CD4-positive, alpha-beta memory T cell (primary cell): ENCODE measurements around the gene PAX2. TPM values are rescaled to one million over a fixed set of nuclear protein-coding genes. Genes with fewer than 3 reads are reported as not detected.

Experiments
- CTCF ChIA-PET: fragments of 350-600 bp; sonication (Branson Sonifier 250); formaldehyde crosslinking; loops from one replicate; lab custom pipeline; 2021; ENCODE audit warnings: inconsistent platforms; ENCODE audit not compliant: partially characterized antibody; lab: Charles Lee
- POLR2A ChIA-PET: fragments of 350-600 bp; sonication (Branson Sonifier 250); formaldehyde crosslinking; loops from one replicate; lab custom pipeline; 2021; ENCODE audit not compliant: partially characterized antibody; lab: Charles Lee
- DNase-seq, 5 donors: peaks; one replicate each; pipeline versions ENCODE4 v3.0.0 to v3.0.0-alpha.2; 2020 to 2022; ENCODE audit warnings: mixed read lengths in 1 of 5
- H3K27ac ChIP-seq: one replicate; pipeline ENCODE4 v1.7.0; 2013; ENCODE audit warnings: low read depth, low read length
- H3K27me3 ChIP-seq: 2 replicates; pipeline ENCODE4 v1.7.0; 2013; ENCODE audit warnings: mild to moderate bottlenecking, low read length, moderate library complexity; ENCODE audit not compliant: insufficient read depth
- H3K36me3 ChIP-seq: 2 replicates; pipeline ENCODE4 v1.7.0; 2013; ENCODE audit warnings: mild to moderate bottlenecking, low read length, moderate library complexity; ENCODE audit not compliant: insufficient read depth
- H3K4me1 ChIP-seq: 2 replicates; pipeline ENCODE4 v1.7.0; 2013; ENCODE audit warnings: mild to moderate bottlenecking, low read length, moderate library complexity; ENCODE audit not compliant: insufficient read depth
- H3K4me3 ChIP-seq, 2 donors: one replicate each; pipeline ENCODE4 v1.7.0; 2013; ENCODE audit warnings: low read length in 2 of 2, mild to moderate bottlenecking in 1 of 2
- H3K9me3 ChIP-seq, 2 donors: one replicate each; pipeline ENCODE4 v1.7.0; 2013; ENCODE audit warnings: low read length in 2 of 2, control low read depth in 1 of 2; ENCODE audit not compliant: control insufficient read depth in 1 of 2
- H3K27ac Mint-ChIP-seq, 7 donors: one replicate each; pipeline ENCODE4 v1.8.0; 2020 to 2021; ENCODE audit warnings: mixed read lengths in 7 of 7, mild to moderate bottlenecking in 6 of 7, inconsistent platforms in 3 of 7, moderate library complexity in 3 of 7
- H3K27me3 Mint-ChIP-seq, 2 donors: one replicate each; pipeline ENCODE4 v1.8.0; 2020 to 2021; ENCODE audit warnings: mixed read lengths in 2 of 2
- H3K36me3 Mint-ChIP-seq, 2 donors: one replicate each; pipeline ENCODE4 v1.8.0; 2020 to 2021; ENCODE audit warnings: mixed read lengths in 2 of 2, inconsistent platforms in 1 of 2, mild to moderate bottlenecking in 1 of 2
- H3K4me1 Mint-ChIP-seq, 4 donors: one replicate each; pipeline ENCODE4 v1.8.0; 2020 to 2021; ENCODE audit warnings: mixed read lengths in 4 of 4, mild to moderate bottlenecking in 1 of 4
- H3K4me3 Mint-ChIP-seq, 8 donors: one replicate each; pipeline ENCODE4 v1.8.0; 2020 to 2021; ENCODE audit warnings: mixed read lengths in 8 of 8, mild to moderate bottlenecking in 7 of 8, moderate library complexity in 6 of 8, inconsistent platforms in 3 of 8
- H3K9me3 Mint-ChIP-seq, 8 donors: one replicate each; pipeline ENCODE4 v1.8.0; 2020 to 2021; ENCODE audit warnings: mixed read lengths in 8 of 8, mild to moderate bottlenecking in 5 of 8, inconsistent platforms in 3 of 8, moderate library complexity in 1 of 8
- intact Hi-C: fragments of 100-400 bp; cut with micrococcal nuclease; formaldehyde crosslinking; loops from one replicate; pipeline ENCODE4 v1.15.1; 2023
- polyA plus RNA-seq, 2 donors: library from polyadenylated mRNA; unstranded; fragments of 300-500 nt; fragmentation: Illumina TruSeq; gene quantifications; one replicate each; pipeline ENCODE4 v1.2.3, GENCODE V29; 2021
- total RNA-seq, 2 experiments: library from RNA; stranded (reverse); gene quantifications; one replicate each; pipeline ENCODE4 v1.2.3, GENCODE V29; 2021

Gene PAX2
- total and polyA plus RNA-seq, 4 experiments from 2014 or later: not detected

DNA sequence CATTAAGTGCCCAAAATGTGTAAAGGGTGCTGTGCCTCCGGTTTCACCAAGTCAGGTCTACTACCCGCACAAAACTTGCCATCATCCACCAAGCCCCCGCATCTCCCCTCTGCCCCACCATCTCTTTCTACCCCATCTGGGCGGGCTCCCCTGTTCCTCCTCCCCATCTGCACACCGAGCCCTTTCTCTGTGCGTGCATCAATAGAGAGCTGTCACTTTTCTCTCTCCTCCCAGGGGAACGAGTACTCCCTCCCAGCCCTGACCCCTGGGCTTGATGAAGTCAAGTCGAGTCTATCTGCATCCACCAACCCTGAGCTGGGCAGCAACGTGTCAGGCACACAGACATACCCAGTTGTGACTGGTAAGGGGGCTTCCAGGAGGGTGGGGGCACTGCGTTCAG is 63.5 kb downstream of the PAX2 start:
- Histone ChIP-seq H3K27me3 (peaks cover 7% of the 10 kb centered on the region), H3K27ac (no peak overlapping the region), H3K9me3 (no peaks in the 10 kb centered on the region), H3K4me1 (no peaks in the 10 kb centered on the region), H3K36me3 (no peaks in the 10 kb centered on the region), H3K4me3 (no peak overlapping the region)
- peaks cover 34 to 73% of the 10 kb centered on the region in 2 donors for H3K27me3 Mint-ChIP-seq
- intact Hi-C loops: no loop called here
- ChIA-PET POLR2A (no interaction called here), CTCF (no interaction called here)
- no peak for DNase-seq
- no peaks in the 10 kb centered on the region for H3K36me3 Mint-ChIP-seq
- H3K27ac Mint-ChIP-seq: no peak overlapping the region
- H3K4me3 Mint-ChIP-seq: no peak overlapping the region
- H3K9me3 Mint-ChIP-seq: no peaks in the 10 kb centered on the region
- no peaks in the 10 kb centered on the region for H3K4me1 Mint-ChIP-seq

DNA sequence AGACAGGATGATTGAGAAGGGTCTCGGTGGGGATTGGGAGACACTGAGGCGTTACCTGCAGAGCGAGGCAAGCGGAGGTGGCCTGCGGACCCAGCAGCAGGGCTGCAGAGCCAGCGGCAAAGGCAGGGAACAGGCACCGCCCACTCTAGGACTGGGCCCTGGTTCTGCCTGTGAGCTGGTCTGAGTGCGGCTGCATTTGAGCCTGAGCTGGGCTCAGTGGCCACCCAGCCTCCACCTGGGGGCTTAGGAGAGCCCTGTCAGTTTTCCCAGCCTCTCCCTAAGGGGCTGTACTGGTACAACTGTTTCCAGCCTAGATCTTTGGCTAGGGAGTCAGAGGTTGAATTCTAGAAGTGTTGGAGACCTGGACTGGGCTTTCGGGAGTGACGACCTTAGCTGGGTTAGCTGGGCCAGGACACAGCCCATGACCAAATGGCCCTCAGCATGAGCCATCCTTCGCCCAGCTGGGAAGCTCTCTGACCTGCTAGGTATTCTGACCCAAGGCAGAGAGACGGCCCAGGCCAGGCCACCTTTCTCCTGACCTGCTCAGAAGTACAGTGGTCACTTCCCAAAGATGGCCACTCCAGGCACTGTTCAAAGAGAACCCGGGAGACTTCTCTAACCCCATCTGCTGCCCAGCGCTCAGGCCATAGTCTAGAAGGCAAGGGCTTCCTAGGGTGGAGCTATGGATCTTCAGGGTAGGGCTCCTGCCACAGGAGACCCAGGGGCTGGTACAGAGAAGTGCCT is 64.9 kb downstream of the PAX2 start:
- H3K27me3 ChIP-seq: peaks cover 7% of the 10 kb centered on the region
- no peaks in the 10 kb centered on the region for H3K9me3 Mint-ChIP-seq
- H3K27ac ChIP-seq: no peak overlapping the region
- no peaks in the 10 kb centered on the region for H3K4me1 Mint-ChIP-seq
- H3K9me3 ChIP-seq: no peaks in the 10 kb centered on the region
- POLR2A ChIA-PET: no interaction called here
- H3K27ac Mint-ChIP-seq: no peak overlapping the region
- no peaks in the 10 kb centered on the region for H3K36me3 Mint-ChIP-seq
- CTCF ChIA-PET: no interaction called here
- intact Hi-C loops: no loop called here
- H3K27me3 Mint-ChIP-seq: peaks cover 29 to 71% of the 10 kb centered on the region in 2 donors
- no peak overlapping the region for H3K4me3 Mint-ChIP-seq
- no peak for DNase-seq
- H3K4me1 ChIP-seq: no peaks in the 10 kb centered on the region
- no peak overlapping the region for H3K4me3 ChIP-seq
- H3K36me3 ChIP-seq: no peaks in the 10 kb centered on the region

DNA sequence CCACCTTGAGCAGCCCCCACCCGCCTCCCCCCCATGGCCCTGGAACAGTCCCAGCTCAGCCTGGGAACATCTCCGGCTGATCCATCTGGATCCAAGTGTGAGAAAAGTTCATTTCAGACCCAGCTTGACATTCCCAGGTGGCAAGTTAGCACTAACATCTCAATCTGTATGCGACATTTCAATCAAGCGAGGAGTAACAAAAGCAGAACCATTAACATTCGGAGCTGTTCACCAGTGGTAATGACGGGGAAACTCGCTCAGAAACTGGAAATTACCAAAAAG is 65.4 kb downstream of the PAX2 start:
- H3K4me3 ChIP-seq: no peak overlapping the region
- no peak for DNase-seq
- no peaks in the 10 kb centered on the region for H3K9me3 ChIP-seq
- ChIA-PET POLR2A (no interaction called here), CTCF (no interaction called here)
- intact Hi-C loops: no loop called here
- H3K27ac ChIP-seq: no peak overlapping the region
- Mint-ChIP-seq H3K27me3 (peaks cover 29 to 69% of the 10 kb centered on the region in 2 donors), H3K36me3 (no peaks in the 10 kb centered on the region), H3K4me1 (no peaks in the 10 kb centered on the region), H3K27ac (no peak overlapping the region), H3K4me3 (no peak overlapping the region), H3K9me3 (no peaks in the 10 kb centered on the region)
- H3K4me1 ChIP-seq: no peaks in the 10 kb centered on the region
- peaks cover 7% of the 10 kb centered on the region for H3K27me3 ChIP-seq
- H3K36me3 ChIP-seq: no peaks in the 10 kb centered on the region

DNA sequence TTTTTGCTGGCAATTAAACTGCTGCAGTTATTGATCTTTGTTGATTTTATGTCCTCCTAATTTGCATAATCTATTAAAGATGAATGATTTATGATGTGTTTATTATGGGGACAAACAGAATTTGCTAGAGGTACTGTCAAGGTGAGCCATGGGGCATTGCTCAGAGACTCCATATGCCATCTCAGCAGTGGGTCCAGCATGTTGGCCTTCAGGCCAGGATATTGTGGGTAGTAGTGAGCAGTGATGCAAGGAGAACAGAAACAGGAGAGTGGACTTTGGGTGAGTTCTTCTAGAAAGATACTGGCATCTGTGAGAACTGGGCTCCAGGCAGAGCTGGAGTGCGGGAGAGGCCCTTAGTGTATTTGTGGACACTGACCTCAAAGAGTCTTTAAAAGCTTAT is 65.9 kb downstream of the PAX2 start:
- no peaks in the 10 kb centered on the region for H3K4me1 Mint-ChIP-seq
- no peak for DNase-seq
- CTCF ChIA-PET: no interaction called here
- H3K4me3 ChIP-seq: no peak overlapping the region
- H3K4me1 ChIP-seq: no peaks in the 10 kb centered on the region
- peaks cover 7% of the 10 kb centered on the region for H3K27me3 ChIP-seq
- no peak overlapping the region for H3K27ac ChIP-seq
- POLR2A ChIA-PET: no interaction called here
- H3K36me3 ChIP-seq: no peaks in the 10 kb centered on the region
- H3K27ac Mint-ChIP-seq: no peak overlapping the region
- no peak overlapping the region for H3K4me3 Mint-ChIP-seq
- peaks cover 28 to 67% of the 10 kb centered on the region in 2 donors for H3K27me3 Mint-ChIP-seq
- H3K36me3 Mint-ChIP-seq: no peaks in the 10 kb centered on the region
- H3K9me3 ChIP-seq: no peaks in the 10 kb centered on the region
- intact Hi-C loops: no loop called here
- no peaks in the 10 kb centered on the region for H3K9me3 Mint-ChIP-seq

DNA sequence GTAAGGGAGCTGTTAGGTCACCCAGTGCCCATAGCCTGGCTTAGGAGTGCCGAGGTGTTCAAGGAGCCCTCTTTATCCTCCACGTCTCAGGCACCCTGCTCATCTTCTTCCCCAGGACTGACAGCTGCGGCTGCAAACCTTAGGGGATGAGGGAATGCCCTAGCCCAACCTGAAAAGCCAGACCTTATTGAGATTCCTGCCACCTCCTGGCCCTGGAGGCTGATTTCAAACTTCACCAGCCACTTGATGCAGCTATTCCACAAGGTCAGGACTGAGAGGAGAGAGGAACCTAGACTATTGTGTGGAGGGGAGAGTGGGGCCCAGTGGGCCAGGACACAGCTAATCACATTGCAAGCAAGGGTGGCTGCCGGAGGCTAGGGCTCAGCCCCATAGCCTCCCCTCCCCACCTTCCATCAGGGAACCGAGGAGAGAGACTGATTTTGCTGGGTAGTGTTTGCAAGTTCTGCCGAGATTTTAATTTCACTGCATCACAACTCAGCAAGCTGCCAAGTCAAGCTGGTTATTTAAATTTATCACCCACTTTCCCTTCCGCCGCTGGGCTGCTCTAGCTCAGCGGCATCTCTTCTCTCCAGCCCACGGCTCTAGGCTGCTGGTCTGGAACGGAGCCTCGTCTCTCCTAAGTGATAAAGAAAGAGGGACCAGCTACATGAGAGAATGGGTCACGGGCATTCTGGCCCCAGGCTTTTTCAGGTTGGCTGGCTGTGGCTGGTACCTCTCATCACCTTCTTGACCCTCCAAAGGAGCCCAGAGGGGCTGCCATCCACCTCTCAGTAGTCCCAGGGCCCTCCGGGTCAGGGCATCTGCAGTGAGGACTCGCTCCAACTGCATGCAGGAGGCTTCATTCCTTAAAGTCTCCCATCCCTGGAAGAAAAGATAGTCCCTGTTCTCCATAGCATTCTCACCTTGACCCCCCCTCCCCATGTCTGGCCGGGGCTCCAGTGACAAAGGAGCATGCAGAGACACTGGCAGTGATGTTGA is 66.7 kb downstream of the PAX2 start:
- Histone ChIP-seq H3K9me3 (no peaks in the 10 kb centered on the region), H3K4me3 (no peak overlapping the region), H3K27me3 (peaks cover 7% of the 10 kb centered on the region), H3K4me1 (no peaks in the 10 kb centered on the region), H3K27ac (no peak overlapping the region), H3K36me3 (no peaks in the 10 kb centered on the region)
- H3K27ac Mint-ChIP-seq: no peak overlapping the region
- H3K4me1 Mint-ChIP-seq: no peaks in the 10 kb centered on the region
- H3K36me3 Mint-ChIP-seq: no peaks in the 10 kb centered on the region
- intact Hi-C loops: no loop called here
- peaks cover 26 to 64% of the 10 kb centered on the region in 2 donors for H3K27me3 Mint-ChIP-seq
- no peaks in the 10 kb centered on the region for H3K9me3 Mint-ChIP-seq
- POLR2A ChIA-PET: no interaction called here
- no peak for DNase-seq
- no peak overlapping the region for H3K4me3 Mint-ChIP-seq
- CTCF ChIA-PET: no interaction called here

DNA sequence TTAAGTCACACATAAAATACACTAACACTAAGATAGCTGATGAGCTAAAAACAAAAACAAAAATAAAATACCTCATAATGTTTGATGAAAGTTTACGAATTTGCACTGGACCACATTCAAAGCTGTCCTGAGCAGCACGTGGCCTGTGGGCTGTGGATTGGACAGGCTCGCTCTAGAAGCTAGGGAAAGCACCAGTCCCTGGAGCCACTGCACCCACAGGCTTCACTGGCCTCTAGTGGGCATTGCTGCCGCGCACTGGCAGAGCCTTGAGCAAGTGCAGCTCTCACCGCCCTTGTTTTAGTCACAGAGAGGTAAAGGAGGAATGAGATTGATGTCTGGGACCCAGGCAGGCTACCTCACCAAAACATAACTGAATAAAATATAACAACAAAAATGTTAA is 67.6 kb downstream of the PAX2 start:
- intact Hi-C loops: no loop called here
- Histone ChIP-seq H3K9me3 (no peaks in the 10 kb centered on the region), H3K27me3 (peaks cover 7% of the 10 kb centered on the region), H3K27ac (no peak overlapping the region), H3K4me3 (no peak overlapping the region), H3K36me3 (no peaks in the 10 kb centered on the region), H3K4me1 (no peaks in the 10 kb centered on the region)
- H3K4me3 Mint-ChIP-seq: no peak overlapping the region
- no peaks in the 10 kb centered on the region for H3K36me3 Mint-ChIP-seq
- DNase-seq: no peak
- peaks cover 23 to 62% of the 10 kb centered on the region in 2 donors for H3K27me3 Mint-ChIP-seq
- no peaks in the 10 kb centered on the region for H3K9me3 Mint-ChIP-seq
- no peak overlapping the region for H3K27ac Mint-ChIP-seq
- POLR2A ChIA-PET: no interaction called here
- CTCF ChIA-PET: no interaction called here
- H3K4me1 Mint-ChIP-seq: no peaks in the 10 kb centered on the region

DNA sequence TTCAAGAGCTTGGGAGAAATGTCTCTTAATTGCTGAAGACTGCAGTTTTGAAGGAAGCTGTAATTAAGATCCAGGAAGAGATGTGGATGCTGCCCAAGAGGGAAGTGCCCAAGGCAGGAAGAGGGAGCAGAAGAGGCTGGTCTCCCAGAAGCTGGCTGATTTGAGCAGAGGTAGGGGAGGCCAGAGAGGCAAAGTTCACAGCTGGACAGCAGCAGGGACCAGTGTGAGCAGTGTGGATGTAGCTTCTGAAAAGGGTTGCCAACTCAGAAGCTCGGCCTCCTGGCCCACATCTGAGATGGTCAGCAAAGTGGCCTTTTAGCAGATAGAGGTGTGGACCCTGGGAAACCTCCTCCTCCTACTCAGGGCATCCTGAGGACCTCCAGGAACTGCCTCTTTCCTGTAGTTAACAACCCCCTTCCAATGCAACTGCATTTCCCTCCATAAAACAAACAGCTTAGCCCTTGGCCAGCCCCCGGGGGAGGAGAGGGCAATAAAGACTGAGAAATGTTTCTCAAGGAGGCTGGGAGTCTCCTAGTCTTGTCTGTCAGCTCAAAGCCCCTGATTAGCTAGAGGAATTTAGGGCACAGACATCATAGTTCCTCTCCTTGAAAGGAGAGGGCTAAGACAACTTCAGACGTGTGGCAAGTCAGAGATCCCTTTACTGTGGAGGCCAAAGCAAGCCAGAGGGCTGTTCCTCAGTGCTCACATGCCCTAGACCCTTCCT is 69.5 kb downstream of the PAX2 start:
- Mint-ChIP-seq H3K27ac (no peak overlapping the region), H3K36me3 (no peaks in the 10 kb centered on the region), H3K4me3 (no peak overlapping the region), H3K4me1 (no peaks in the 10 kb centered on the region), H3K27me3 (peaks cover 28 to 58% of the 10 kb centered on the region in 2 donors), H3K9me3 (no peaks in the 10 kb centered on the region)
- intact Hi-C loops: no loop called here
- H3K4me3 ChIP-seq: no peak overlapping the region
- CTCF ChIA-PET: no interaction called here
- POLR2A ChIA-PET: no interaction called here
- peaks cover 7% of the 10 kb centered on the region for H3K27me3 ChIP-seq
- H3K4me1 ChIP-seq: no peaks in the 10 kb centered on the region
- H3K9me3 ChIP-seq: no peaks in the 10 kb centered on the region
- no peak overlapping the region for H3K27ac ChIP-seq
- no peak for DNase-seq
- no peaks in the 10 kb centered on the region for H3K36me3 ChIP-seq
